Endometrial microvascular endothelial cells (primary cell): ENCODE data around the gene FCHSD2. TPM values are rescaled to one million over a fixed set of nuclear protein-coding genes. Genes with fewer than 3 reads are reported as not detected.

Source experiments
- in situ Hi-C: cut with HindIII; loops from 2 replicates; pipeline ENCODE4 v1.10.0; 2017; ENCODE audit warnings: low sequenced_read_pairs, low pct_unique_long_range_greater_than_20kb; ENCODE audit errors: inconsistent ontology term
- total RNA-seq: library from RNA; depleted of rRNA; stranded (reverse); fragments of >200 nt; gene quantifications from one replicate; pipeline ENCODE4 v1.2.3, GENCODE V29; 2015; ENCODE audit errors: inconsistent ontology term

Gene FCHSD2
- total RNA-seq, 1 donor from 2014 or later, result 15.5 TPM

GRCh38 chr11:73174495-73174791 lies 32.3 kb upstream of the FCHSD2 start:
- in situ Hi-C loops, result loop anchor here (10.0 kb wide), 1 partner anchor 350 kb away; no protein-coding TSS in a partner anchor

- in situ Hi-C loops, result loop anchor here (10.0 kb wide), 1 partner anchor 349 kb away; no protein-coding TSS in a partner anchor
Observed at GRCh38 chr11:73173755-73174494, 31.8 kb upstream of the FCHSD2 start.

- in situ Hi-C loops, result loop anchor here (10.0 kb wide), 1 partner anchor 348 kb away; no protein-coding TSS in a partner anchor
Observed at GRCh38 chr11:73172992-73173656, 31.0 kb upstream of the FCHSD2 start.

- in situ Hi-C loops, result loop anchor here (10.0 kb wide), 1 partner anchor 347 kb away; no protein-coding TSS in a partner anchor
Observed at GRCh38 chr11:73171436-73172161, 29.5 kb upstream of the FCHSD2 start.

GRCh38 chr11:73170140-73170539 lies 28.0 kb upstream of the FCHSD2 start:
- in situ Hi-C loops, result loop anchor here (10.0 kb wide), 1 partner anchor 345 kb away; no protein-coding TSS in a partner anchor

GRCh38 chr11:73168925-73169579 lies 26.9 kb upstream of the FCHSD2 start:
- in situ Hi-C loops, result no loop called here

- in situ Hi-C loops, result no loop called here
Observed at GRCh38 chr11:73167363-73167954, 25.3 kb upstream of the FCHSD2 start.

GRCh38 chr11:73164803-73165540 lies 22.9 kb upstream of the FCHSD2 start:
- in situ Hi-C loops, result no loop called here

- in situ Hi-C loops, result no loop called here
Observed at GRCh38 chr11:73163638-73164174, 21.6 kb upstream of the FCHSD2 start.

- in situ Hi-C loops, result no loop called here
Observed at GRCh38 chr11:73162196-73162740, 20.1 kb upstream of the FCHSD2 start.

GRCh38 chr11:73160005-73160760 lies 18.1 kb upstream of the FCHSD2 start:
- in situ Hi-C loops, result no loop called here

GRCh38 chr11:73159297-73159696 lies 17.2 kb upstream of the FCHSD2 start:
- in situ Hi-C loops, result no loop called here

GRCh38 chr11:73158356-73159051 lies 16.4 kb upstream of the FCHSD2 start:
- in situ Hi-C loops, result no loop called here

- in situ Hi-C loops, result no loop called here
Observed at GRCh38 chr11:73157101-73158010, 15.2 kb upstream of the FCHSD2 start.

GRCh38 chr11:73156686-73157085 lies 14.6 kb upstream of the FCHSD2 start:
- in situ Hi-C loops, result no loop called here
